Dedifferentiated amniotic fluid mesenchymal stem cell (primary cell): Measurements from ENCODE around the gene LRPAP1.

Source experiments
- DNase-seq: peaks from one replicate; pipeline ENCODE4 v3.0.0-alpha.2; 2016; ENCODE audit errors: extremely low spot score

The LRPAP1 gene

GRCh38 chr4:3500111-3500510, 32.1 kb downstream of the LRPAP1 start:
- DNase-seq: no peak

GRCh38 chr4:3499710-3500109, 32.5 kb downstream of the LRPAP1 start:
- no peak for DNase-seq

- DNase-seq: no peak
Observed at GRCh38 chr4:3498901-3499510, 33.2 kb downstream of the LRPAP1 start.

- no peak for DNase-seq
Observed at GRCh38 chr4:3498407-3498806, 33.8 kb downstream of the LRPAP1 start.

GRCh38 chr4:3497523-3498389, 34.5 kb downstream of the LRPAP1 start:
- DNase-seq: no peak

- DNase-seq: no peak
Observed at GRCh38 chr4:3497095-3497494, 35.1 kb downstream of the LRPAP1 start.

- no peak for DNase-seq
Observed at GRCh38 chr4:3496021-3496420, 36.2 kb downstream of the LRPAP1 start.

- no peak for DNase-seq
Observed at GRCh38 chr4:3495204-3495975, 36.8 kb downstream of the LRPAP1 start.

GRCh38 chr4:3494462-3494871, 37.8 kb downstream of the LRPAP1 start:
- no peak for DNase-seq

GRCh38 chr4:3493720-3494461, 38.3 kb downstream of the LRPAP1 start:
- DNase-seq: no peak

- no peak for DNase-seq
Observed at GRCh38 chr4:3492741-3493719, 39.2 kb downstream of the LRPAP1 start.

- no peak for DNase-seq
Observed at GRCh38 chr4:3491681-3492405, 40.4 kb downstream of the LRPAP1 start.

- DNase-seq: no peak
Observed at GRCh38 chr4:3489451-3489962, 42.7 kb downstream of the LRPAP1 start.

GRCh38 chr4:3488820-3489219, 43.4 kb downstream of the LRPAP1 start:
- DNase-seq: no peak

- DNase-seq: no peak
Observed at GRCh38 chr4:3487861-3488260, 44.4 kb downstream of the LRPAP1 start.

- DNase-seq: no peak
Observed at GRCh38 chr4:3486541-3487540, 45.4 kb downstream of the LRPAP1 start.

GRCh38 chr4:3485886-3486540, 46.2 kb downstream of the LRPAP1 start:
- DNase-seq: no peak
